HT-29 (cell line): ENCODE data around the gene GABARAPL1. TPM values are rescaled to one million over a fixed set of nuclear protein-coding genes. Genes with fewer than 3 reads are reported as not detected.
"Not testable (repeated sequence)": the region's sequence is repeated elsewhere in the genome, so short reads cannot be mapped to it uniquely, and the experiment has no call there.

ENCODE experiments used
- DNase-seq: peaks from one replicate; pipeline ENCODE4 v3.0.0-alpha.2; 2015; ENCODE audit warnings: low spot score
- total RNA-seq: library from RNA; depleted of rRNA; stranded (reverse); fragments of >200 nt; shearing (Covaris generic); gene quantifications from 2 replicates; pipeline ENCODE4 v1.2.3, GENCODE V29; 2014

Gene GABARAPL1
- total RNA-seq, 1 experiment from 2014 or later: 17.4 TPM

GRCh38 chr12:10197879-10198278 is 14.8 kb upstream of the GABARAPL1 start:
- DNase-seq: no peak

GRCh38 chr12:10204495-10204894 is 8.2 kb upstream of the GABARAPL1 start:
- not testable (repeated sequence) for DNase-seq

- no peak for DNase-seq
Measured at GRCh38 chr12:10205220-10205807, 7.4 kb upstream of the GABARAPL1 start.

GRCh38 chr12:10207136-10207535 is 5.5 kb upstream of the GABARAPL1 start:
- DNase-seq: no peak

- DNase-seq: no peak
Measured at GRCh38 chr12:10210225-10210624, 2.5 kb upstream of the GABARAPL1 start.

- DNase-seq: no peak
Measured at GRCh38 chr12:10211101-10211939, 1.4 kb upstream of the GABARAPL1 start.

GRCh38 chr12:10211940-10212738 is 538 bp upstream of the GABARAPL1 start:
- DNase-seq: peak; percentile 94

GRCh38 chr12:10213168-10214135 is 775 bp downstream of the GABARAPL1 start:
- DNase-seq: peak; percentile 47

GRCh38 chr12:10214136-10214894 is 1.6 kb downstream of the GABARAPL1 start:
- peak; percentile 42 for DNase-seq

GRCh38 chr12:10214895-10215267 is 2.2 kb downstream of the GABARAPL1 start:
- DNase-seq: no peak

- no peak for DNase-seq
Measured at GRCh38 chr12:10215436-10215835, 2.8 kb downstream of the GABARAPL1 start.

GRCh38 chr12:10215946-10216345 is 3.3 kb downstream of the GABARAPL1 start:
- DNase-seq: not testable (repeated sequence)

- DNase-seq: no peak
Measured at GRCh38 chr12:10218021-10218420, 5.3 kb downstream of the GABARAPL1 start.

GRCh38 chr12:10220398-10221077 is 7.9 kb downstream of the GABARAPL1 start:
- no peak for DNase-seq

- no peak for DNase-seq
Measured at GRCh38 chr12:10221846-10222245, 9.2 kb downstream of the GABARAPL1 start.

- no peak for DNase-seq
Measured at GRCh38 chr12:10223208-10223607, 10.5 kb downstream of the GABARAPL1 start.

- not testable (repeated sequence) for DNase-seq
Measured at GRCh38 chr12:10225426-10225825, 12.7 kb downstream of the GABARAPL1 start.

- DNase-seq: no peak
Measured at GRCh38 chr12:10226086-10226485, 13.4 kb downstream of the GABARAPL1 start.

GRCh38 chr12:10226731-10227130 is 14.1 kb downstream of the GABARAPL1 start:
- no peak for DNase-seq

GRCh38 chr12:10227648-10228047 is 15.0 kb downstream of the GABARAPL1 start:
- DNase-seq: no peak
